Breast epithelium (tissue), 3 donors: ENCODE results near the gene ATAD3B. TPM values are rescaled to one million over a fixed set of nuclear protein-coding genes. Genes with fewer than 3 reads are reported as not detected.

Source experiments
- total RNA-seq, 3 donors: library from RNA; depleted of rRNA; stranded (reverse); fragments of >200 nt; gene quantifications; one replicate each; pipeline ENCODE4 v1.1.0, GENCODE V29; 2016

The ATAD3B gene
- total RNA-seq, 3 donors from 2014 or later, result 9.9 to 22.9 (median 22.4) TPM

Other genes with a start within 250 kb of the ATAD3B start
- 100 to 1,000 TPM in 1 of 3 donors, 10 to 100 TPM in 2; 58.0 to 111 (median 79.3) TPM for gene SDF4, start 239.8 kb upstream of the ATAD3B start, total RNA-seq
- gene B3GALT6, start 239.5 kb upstream of the ATAD3B start, total RNA-seq, result 10 to 100 TPM; 14.4 to 16.0 (median 14.4) TPM
- gene C1QTNF12, start 225.0 kb upstream of the ATAD3B start, total RNA-seq, result 1 to 10 TPM in 1 of 3 donors, not detected in 2; 2.0 TPM
- gene UBE2J2, start 197.9 kb upstream of the ATAD3B start, total RNA-seq, result 10 to 100 TPM; 37.0 to 39.8 (median 37.4) TPM
- gene SCNN1D, start 191.3 kb upstream of the ATAD3B start, total RNA-seq, result 1 to 10 TPM in 2 of 3 donors, under 1 TPM in 1; 0.96 to 5.2 (median 4.7) TPM
- 10 to 100 TPM; 19.7 to 33.4 (median 26.9) TPM for gene ACAP3, start 163.8 kb upstream of the ATAD3B start, total RNA-seq
- 10 to 100 TPM; 16.0 to 27.5 (median 22.0) TPM for gene PUSL1, start 163.2 kb upstream of the ATAD3B start, total RNA-seq
- gene INTS11, start 147.1 kb upstream of the ATAD3B start, total RNA-seq, result 100 to 1,000 TPM in 2 of 3 donors, 10 to 100 TPM in 1; 68.6 to 125 (median 119) TPM
- 10 to 100 TPM in 2 of 3 donors, 1 to 10 TPM in 1; 9.0 to 16.4 (median 13.4) TPM for gene CPTP, start 147.0 kb upstream of the ATAD3B start, total RNA-seq
- gene TAS1R3, start 140.5 kb upstream of the ATAD3B start, total RNA-seq, result under 1 TPM in 2 of 3 donors, not detected in 1; 0.16 to 0.33 TPM
- gene DVL1, start 122.3 kb upstream of the ATAD3B start, total RNA-seq, result 10 to 100 TPM; 55.2 to 70.1 (median 55.2) TPM
- gene MXRA8, start 113.2 kb upstream of the ATAD3B start, total RNA-seq, result 100 to 1,000 TPM in 1 of 3 donors, 10 to 100 TPM in 2; 93.4 to 308 (median 99.8) TPM
- 100 to 1,000 TPM in 1 of 3 donors, 10 to 100 TPM in 2; 91.3 to 116 (median 99.6) TPM for gene AURKAIP1, start 96.6 kb upstream of the ATAD3B start, total RNA-seq
- gene CCNL2, start 72.4 kb upstream of the ATAD3B start, total RNA-seq, result 100 to 1,000 TPM; 170 to 325 (median 285) TPM
- 100 to 1,000 TPM; 127 to 149 (median 147) TPM for gene MRPL20, start 64.5 kb upstream of the ATAD3B start, total RNA-seq
- gene ANKRD65, start 50.5 kb upstream of the ATAD3B start, total RNA-seq, result 10 to 100 TPM; 10.2 to 16.0 (median 12.2) TPM
- gene VWA1, start 36.1 kb upstream of the ATAD3B start, total RNA-seq, result 10 to 100 TPM; 13.0 to 44.8 (median 35.7) TPM
- 1 to 10 TPM; 1.9 to 8.5 (median 4.3) TPM for gene ATAD3C, start 22.1 kb upstream of the ATAD3B start, total RNA-seq
- 10 to 100 TPM; 14.9 to 22.3 (median 15.5) TPM for gene ATAD3A, start 40.4 kb downstream of the ATAD3B start, total RNA-seq
- gene TMEM240, start 68.9 kb downstream of the ATAD3B start, total RNA-seq, result 1 to 10 TPM; 3.5 to 8.8 (median 3.8) TPM
- gene SSU72, start 103.1 kb downstream of the ATAD3B start, total RNA-seq, result 100 to 1,000 TPM; 100 to 125 (median 114) TPM
- gene FNDC10, start 128.4 kb downstream of the ATAD3B start, total RNA-seq, result 1 to 10 TPM in 1 of 3 donors, under 1 TPM in 2; 0.48 to 2.9 (median 0.98) TPM
- 10 to 100 TPM; 32.0 to 69.5 (median 48.9) TPM for gene MIB2, start 143.7 kb downstream of the ATAD3B start, total RNA-seq
- 10 to 100 TPM in 1 of 3 donors, 1 to 10 TPM in 2; 2.7 to 15.5 (median 7.5) TPM for gene MMP23B, start 160.4 kb downstream of the ATAD3B start, total RNA-seq
- 10 to 100 TPM; 17.4 to 30.3 (median 26.2) TPM for gene CDK11B, start 187.2 kb downstream of the ATAD3B start, total RNA-seq
- 10 to 100 TPM; 37.3 to 96.4 (median 45.6) TPM for gene SLC35E2B, start 221.0 kb downstream of the ATAD3B start, total RNA-seq